H1 (cell line): ENCODE data around the gene NR5A1.

ENCODE experiments used
- PHF8 ChIP-seq: fragments of 200-600 bp; sonication (generic); conservative IDR thresholded peaks from 2 replicates; pipeline ENCODE4 v1.7.1; 2012; ENCODE audit warnings: low read depth, mild to moderate bottlenecking, inconsistent platforms, low read length, moderate library complexity
- POLR2A ChIP-seq, 2 experiments: IDR thresholded peaks; 1 replicate in 1 of 2; 2 replicates in 1 of 2; pipeline ENCODE4 v1.6.1; 2011; ENCODE audit warnings: low read depth in 2 of 2, low read length in 2 of 2, mild to moderate bottlenecking in 2 of 2; ENCODE audit errors: control extremely low read depth in 1 of 2
- POLR2AphosphoS5 ChIP-seq: IDR thresholded peaks from 2 replicates; pipeline ENCODE4 v1.6.1; 2011; ENCODE audit warnings: low read depth, low read length
- TF ChIP-seq, protein P1 (sequence below), 3 experiments: IDR thresholded peaks; 1 replicate in 2 of 3; 2 replicates in 1 of 3; pipeline versions ENCODE4 v1.5.1 to v1.6.1; 2011; ENCODE audit warnings: low read length in 3 of 3, mild to moderate bottlenecking in 3 of 3, inconsistent platforms in 2 of 3, low read depth in 1 of 3, moderate library complexity in 1 of 3; ENCODE audit not compliant: insufficient read depth in 1 of 3; ENCODE audit errors: control extremely low read depth in 1 of 3

DNA sequence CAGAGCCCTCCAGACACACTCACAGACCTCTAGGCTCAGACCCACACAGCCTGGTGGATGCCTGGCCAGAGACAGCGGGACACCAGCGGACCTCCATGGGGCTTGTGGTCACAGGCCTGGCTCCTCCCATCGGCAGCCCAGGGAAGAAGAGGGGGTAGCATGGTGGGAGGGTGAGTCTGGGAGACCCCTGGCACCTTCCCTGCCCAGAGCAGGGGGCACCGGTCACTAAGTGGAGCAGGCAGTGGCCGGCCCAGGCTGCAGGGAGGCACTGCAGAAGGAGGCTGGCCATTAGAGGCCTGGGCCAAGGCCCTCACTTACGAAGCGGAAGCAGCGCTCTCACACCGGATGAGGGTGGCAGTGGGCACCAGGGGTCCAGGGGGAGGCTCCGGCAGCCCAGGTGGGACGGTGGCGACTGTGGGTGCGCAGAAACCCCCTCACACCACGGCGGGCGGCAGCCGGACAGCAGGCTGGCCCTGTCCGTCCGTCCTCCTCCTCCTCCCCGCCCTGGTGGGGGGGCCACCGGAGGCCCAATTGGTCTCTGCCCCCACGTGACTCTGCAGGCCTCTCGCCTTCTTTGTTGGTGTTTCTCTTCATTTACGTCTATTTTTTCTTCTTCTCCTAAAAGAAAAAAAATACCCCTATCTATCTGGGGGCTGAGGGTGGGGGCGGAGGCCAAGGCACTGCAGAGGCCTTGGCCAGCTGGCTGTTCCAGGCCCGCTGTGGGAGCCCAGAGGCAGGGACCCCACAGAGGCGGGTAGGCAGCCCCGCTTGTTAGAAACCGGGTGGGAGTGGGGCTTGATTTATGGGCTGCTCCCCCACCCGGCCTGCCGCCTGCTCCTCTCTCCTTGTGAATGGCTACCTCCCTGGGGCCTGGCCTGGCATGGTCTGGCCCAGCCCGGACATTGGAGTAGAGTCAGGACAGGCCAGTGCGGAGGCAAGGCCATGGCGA is at the start of gene NR5A1:
- TF ChIP-seq POLR2A (IDR thresholded peaks at IDR 0.05; ENCODE audit: control extremely low read depth in 1 of 2, low read depth in 2 of 2, low read length in 2 of 2) (no peak), POLR2AphosphoS5 (no peak), PHF8 (no peak)
- TF ChIP-seq, protein P1, sequence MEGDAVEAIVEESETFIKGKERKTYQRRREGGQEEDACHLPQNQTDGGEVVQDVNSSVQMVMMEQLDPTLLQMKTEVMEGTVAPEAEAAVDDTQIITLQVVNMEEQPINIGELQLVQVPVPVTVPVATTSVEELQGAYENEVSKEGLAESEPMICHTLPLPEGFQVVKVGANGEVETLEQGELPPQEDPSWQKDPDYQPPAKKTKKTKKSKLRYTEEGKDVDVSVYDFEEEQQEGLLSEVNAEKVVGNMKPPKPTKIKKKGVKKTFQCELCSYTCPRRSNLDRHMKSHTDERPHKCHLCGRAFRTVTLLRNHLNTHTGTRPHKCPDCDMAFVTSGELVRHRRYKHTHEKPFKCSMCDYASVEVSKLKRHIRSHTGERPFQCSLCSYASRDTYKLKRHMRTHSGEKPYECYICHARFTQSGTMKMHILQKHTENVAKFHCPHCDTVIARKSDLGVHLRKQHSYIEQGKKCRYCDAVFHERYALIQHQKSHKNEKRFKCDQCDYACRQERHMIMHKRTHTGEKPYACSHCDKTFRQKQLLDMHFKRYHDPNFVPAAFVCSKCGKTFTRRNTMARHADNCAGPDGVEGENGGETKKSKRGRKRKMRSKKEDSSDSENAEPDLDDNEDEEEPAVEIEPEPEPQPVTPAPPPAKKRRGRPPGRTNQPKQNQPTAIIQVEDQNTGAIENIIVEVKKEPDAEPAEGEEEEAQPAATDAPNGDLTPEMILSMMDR (IDR thresholded peaks at IDR 0.05; ENCODE audit: control extremely low read depth in 1 of 3, insufficient read depth in 1 of 3, low read depth in 1 of 3, low read length in 3 of 3), result no peak
